GM23338 (cell line): ENCODE measurements around the gene OLIG3. TPM values are rescaled to one million over a fixed set of nuclear protein-coding genes. Genes with fewer than 3 reads are reported as not detected.

ENCODE experiments used
- ATAC-seq: fragments of 200-7000 bp; cut with Tn5 transposase; 3 replicates; pipeline ENCODE4 v1.9.1; 2020
- DNase-seq: peaks from one replicate; pipeline ENCODE4 v3.0.0-alpha.2; 2015; ENCODE audit warnings: low spot score
- H2AFZ ChIP-seq: fragments of 200-600 bp; sonication (generic); 2 replicates; pipeline ENCODE4 v1.8.0; 2016; ENCODE audit warnings: antibody characterized with exemption, mild to moderate bottlenecking, moderate library complexity
- H3F3A ChIP-seq: fragments of 200-600 bp; sonication (generic); replicated peaks from 2 replicates; pipeline ENCODE4 v1.8.0; 2017; ENCODE audit warnings: antibody characterized with exemption, mixed run types, low read depth
- H3K27ac ChIP-seq: fragments of 200-600 bp; sonication (generic); 2 replicates; pipeline ENCODE4 v1.6.1; 2016; ENCODE audit warnings: low read depth
- H3K27me3 ChIP-seq: fragments of 200-600 bp; sonication (generic); 2 replicates; pipeline ENCODE4 v1.8.0; 2016; ENCODE audit warnings: mild to moderate bottlenecking, mixed run types, moderate library complexity; ENCODE audit not compliant: insufficient read depth
- H3K36me3 ChIP-seq: fragments of 200-600 bp; sonication (generic); 2 replicates; pipeline ENCODE4 v1.8.0; 2016; ENCODE audit warnings: mild to moderate bottlenecking; ENCODE audit not compliant: insufficient read depth
- H3K4me1 ChIP-seq: fragments of 200-600 bp; sonication (generic); 2 replicates; pipeline ENCODE4 v1.8.0; 2016; ENCODE audit warnings: mild to moderate bottlenecking, moderate library complexity; ENCODE audit not compliant: insufficient read depth
- H3K4me2 ChIP-seq: fragments of 200-600 bp; sonication (generic); 2 replicates; pipeline ENCODE4 v1.7.1; 2017; ENCODE audit warnings: mixed run types
- H3K4me3 ChIP-seq: fragments of 200-600 bp; sonication (generic); 2 replicates; pipeline ENCODE4 v1.6.1; 2016; ENCODE audit warnings: mixed run types
- H3K79me2 ChIP-seq: fragments of 200-600 bp; sonication (generic); replicated peaks from 2 replicates; pipeline ENCODE4 v1.8.0; 2017; ENCODE audit warnings: mild to moderate bottlenecking; ENCODE audit not compliant: insufficient read depth
- H3K9me2 ChIP-seq: fragments of 200-600 bp; sonication (generic); 2 replicates; pipeline ENCODE4 v1.8.0; 2017; ENCODE audit not compliant: insufficient read depth
- H4K20me1 ChIP-seq: fragments of 200-600 bp; sonication (generic); replicated peaks from 2 replicates; pipeline ENCODE4 v1.8.0; 2017; ENCODE audit warnings: mild to moderate bottlenecking; ENCODE audit not compliant: insufficient read depth
- H3K27ac Mint-ChIP-seq: 2 replicates; pipeline ENCODE4 v1.8.0; 2020; ENCODE audit warnings: inconsistent platforms, mild to moderate bottlenecking, moderate library complexity, mixed read lengths
- H3K27me3 Mint-ChIP-seq: 3 replicates; pipeline ENCODE4 v1.8.0; 2022; ENCODE audit warnings: low read depth, mild to moderate bottlenecking, moderate library complexity, mixed read lengths, inconsistent platforms; ENCODE audit not compliant: insufficient read depth, poor library complexity
- H3K36me3 Mint-ChIP-seq: 3 replicates; pipeline ENCODE4 v1.8.0; 2021; ENCODE audit warnings: low read depth, mild to moderate bottlenecking, inconsistent platforms, moderate library complexity, mixed read lengths
- H3K4me1 Mint-ChIP-seq: 3 replicates; pipeline ENCODE4 v1.8.0; 2020; ENCODE audit warnings: mild to moderate bottlenecking, inconsistent platforms, mixed read lengths
- H3K4me3 Mint-ChIP-seq: 3 replicates; pipeline ENCODE4 v1.8.0; 2021; ENCODE audit warnings: moderate library complexity, mild to moderate bottlenecking, inconsistent platforms, mixed read lengths
- H3K9me3 Mint-ChIP-seq: 3 replicates; pipeline ENCODE4 v1.8.0; 2020; ENCODE audit warnings: moderate library complexity, mild to moderate bottlenecking, inconsistent platforms, mixed read lengths
- CREB1 ChIP-seq: fragments of 250-450 bp; sonication (Bioruptor Pico); IDR thresholded peaks from 2 replicates; pipeline ENCODE4 v1.5.0; 2020; ENCODE audit warnings: low read depth, mild to moderate bottlenecking, moderate library complexity
- EZH2 ChIP-seq: fragments of 200-600 bp; sonication (generic); IDR thresholded peaks from one replicate; pipeline ENCODE4 v1.8.0; 2017; ENCODE audit warnings: antibody characterized with exemption, mild to moderate bottlenecking, low read depth; ENCODE audit not compliant: unreplicated experiment
- EZH2phosphoT487 ChIP-seq: fragments of 200-600 bp; sonication (generic); IDR thresholded peaks from one replicate; pipeline ENCODE4 v1.8.1; 2018; ENCODE audit warnings: antibody characterized with exemption; ENCODE audit not compliant: unreplicated experiment
- STAT1 ChIP-seq: IDR thresholded peaks from one replicate; pipeline ENCODE4 v1.6.1; 2016; ENCODE audit warnings: antibody characterized with exemption; ENCODE audit not compliant: unreplicated experiment
- ZNF331 ChIP-seq: fragments of 250-450 bp; sonication (Bioruptor Pico); IDR thresholded peaks from 2 replicates; pipeline ENCODE4 v1.5.0; 2020; ENCODE audit warnings: low read depth, mild to moderate bottlenecking, moderate library complexity
- polyA plus RNA-seq: library from polyadenylated mRNA; unstranded; fragments of >200 nt; fragmentation: Nextera tagmentation; extraction: Ambion mirVana; gene quantifications from 2 replicates; pipeline ENCODE4 v1.2.1, GENCODE V29; 2016
- total RNA-seq: library from RNA; depleted of rRNA; stranded (reverse); fragments of >200 nt; shearing (Covaris generic); gene quantifications from 2 replicates; pipeline ENCODE4 v1.2.3, GENCODE V29; 2014

The OLIG3 gene
- total and polyA plus RNA-seq, 2 experiments from 2014 or later: 0.10 to 1.1 TPM

DNA sequence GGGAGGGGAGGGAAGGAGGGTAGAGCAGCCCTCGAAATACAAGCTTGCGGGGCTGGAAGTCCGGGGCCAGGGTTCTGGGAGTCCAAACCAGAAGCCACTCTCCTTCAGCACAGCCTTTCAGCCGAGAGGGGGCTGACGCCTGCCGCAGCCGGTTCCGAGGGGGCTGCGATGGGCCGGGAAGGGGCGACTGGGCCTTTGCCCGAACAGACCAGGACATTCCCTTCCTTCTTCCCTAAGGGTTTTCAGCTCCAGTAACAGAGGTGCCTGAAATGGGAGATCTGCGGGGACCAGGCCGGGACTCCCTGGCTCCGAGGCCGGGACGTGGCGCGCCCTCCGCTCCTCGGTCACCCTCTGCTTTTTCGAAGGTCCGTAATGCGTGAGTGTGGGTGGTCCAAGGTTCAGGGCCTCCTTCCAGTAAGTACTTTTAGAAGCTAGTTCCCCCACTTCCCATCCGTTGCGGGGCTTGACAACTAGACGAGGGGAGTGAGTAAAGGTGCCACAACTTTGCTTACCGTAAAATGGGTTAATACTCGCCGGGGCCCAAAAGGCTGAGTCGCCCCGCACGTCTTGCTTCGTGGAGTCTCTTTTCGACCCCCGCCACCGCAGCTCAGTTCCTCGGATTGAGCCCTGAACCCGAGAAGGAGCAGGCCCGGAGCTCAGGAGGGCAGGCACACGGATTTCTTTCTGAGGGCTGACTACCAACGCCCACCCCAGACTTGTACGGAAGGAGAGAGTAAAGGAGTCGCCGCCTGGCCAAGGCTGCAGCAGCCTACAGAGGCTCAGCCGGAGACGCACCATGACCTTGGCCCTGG lies 2.9 kb upstream of the OLIG3 start:
- peaks cover 8% of the 10 kb centered on the region; the same call in 1 of the 2 replicates for H3F3A ChIP-seq
- peak overlapping the region; percentile 96 for H3K4me2 ChIP-seq
- TF ChIP-seq STAT1: no peak
- TF ChIP-seq EZH2: peak; percentile 82
- H3K27me3 ChIP-seq: peaks cover 93% of the 10 kb centered on the region
- Mint-ChIP-seq H3K36me3 (no peaks in the 10 kb centered on the region; the same call in 2 of the 3 replicates), H3K27ac (no peak overlapping the region), H3K4me1 (peaks cover 46% of the 10 kb centered on the region), H3K27me3 (peaks cover 79% of the 10 kb centered on the region), H3K4me3 (peak overlapping the region; percentile 71), H3K9me3 (no peaks in the 10 kb centered on the region; the same call in 2 of the 3 replicates)
- peak overlapping the region; percentile 93 for H2AFZ ChIP-seq
- peak; percentile 42 for DNase-seq
- H3K4me3 ChIP-seq: peak overlapping the region; percentile 72
- peak; percentile 2 for ATAC-seq
- H3K79me2 ChIP-seq: no peaks in the 10 kb centered on the region
- H3K4me1 ChIP-seq: peaks cover 39% of the 10 kb centered on the region
- no peak overlapping the region for H3K27ac ChIP-seq
- H4K20me1 ChIP-seq: no peaks in the 10 kb centered on the region
- no peaks in the 10 kb centered on the region for H3K36me3 ChIP-seq
- H3K9me2 ChIP-seq: no peaks in the 10 kb centered on the region

DNA sequence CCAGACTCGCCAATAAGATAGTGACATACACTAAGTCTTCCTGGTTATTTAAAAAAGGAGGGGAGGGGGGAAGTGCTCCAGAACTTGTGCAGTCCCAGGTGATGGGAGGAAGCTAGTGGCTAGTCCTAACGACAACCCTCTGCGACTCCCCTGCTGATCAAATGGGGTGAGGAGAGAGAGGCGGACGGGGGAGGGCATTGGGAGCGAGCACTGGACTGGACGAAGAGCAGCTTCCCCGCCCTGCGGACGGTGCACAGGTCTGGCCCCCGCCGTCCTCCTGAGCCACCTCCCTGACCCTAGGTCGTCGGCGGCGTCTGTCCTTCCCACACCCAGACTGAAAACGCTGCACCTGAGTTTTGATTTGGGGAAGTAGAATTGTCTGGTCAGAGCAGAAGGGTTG lies 2.2 kb upstream of the OLIG3 start:
- H3K27me3 Mint-ChIP-seq: peaks cover 87% of the 10 kb centered on the region
- H3K9me3 Mint-ChIP-seq: no peaks in the 10 kb centered on the region; the same call in 2 of the 3 replicates
- DNase-seq: peak; percentile 69
- Histone ChIP-seq H3K4me1 (peaks cover 46% of the 10 kb centered on the region), H3K4me2 (peak overlapping the region; percentile 96), H3F3A (peaks cover 8% of the 10 kb centered on the region; the same call in 1 of the 2 replicates), H3K36me3 (no peaks in the 10 kb centered on the region), H3K27ac (no peak overlapping the region), H3K79me2 (no peaks in the 10 kb centered on the region), H3K27me3 (peaks cover 100% of the 10 kb centered on the region), H3K4me3 (peak overlapping the region; percentile 72), H3K9me2 (no peaks in the 10 kb centered on the region), H4K20me1 (no peaks in the 10 kb centered on the region), H2AFZ (peak overlapping the region; percentile 93)
- peak; percentile 10 for ATAC-seq
- peaks cover 53% of the 10 kb centered on the region for H3K4me1 Mint-ChIP-seq
- TF ChIP-seq EZH2 (peak; percentile 31), CREB1 (CRISPR knock-in tag) (no peak)
- no peaks in the 10 kb centered on the region; the same call in 2 of the 3 replicates for H3K36me3 Mint-ChIP-seq
- H3K4me3 Mint-ChIP-seq: peak overlapping the region; percentile 71
- no peak overlapping the region for H3K27ac Mint-ChIP-seq

DNA sequence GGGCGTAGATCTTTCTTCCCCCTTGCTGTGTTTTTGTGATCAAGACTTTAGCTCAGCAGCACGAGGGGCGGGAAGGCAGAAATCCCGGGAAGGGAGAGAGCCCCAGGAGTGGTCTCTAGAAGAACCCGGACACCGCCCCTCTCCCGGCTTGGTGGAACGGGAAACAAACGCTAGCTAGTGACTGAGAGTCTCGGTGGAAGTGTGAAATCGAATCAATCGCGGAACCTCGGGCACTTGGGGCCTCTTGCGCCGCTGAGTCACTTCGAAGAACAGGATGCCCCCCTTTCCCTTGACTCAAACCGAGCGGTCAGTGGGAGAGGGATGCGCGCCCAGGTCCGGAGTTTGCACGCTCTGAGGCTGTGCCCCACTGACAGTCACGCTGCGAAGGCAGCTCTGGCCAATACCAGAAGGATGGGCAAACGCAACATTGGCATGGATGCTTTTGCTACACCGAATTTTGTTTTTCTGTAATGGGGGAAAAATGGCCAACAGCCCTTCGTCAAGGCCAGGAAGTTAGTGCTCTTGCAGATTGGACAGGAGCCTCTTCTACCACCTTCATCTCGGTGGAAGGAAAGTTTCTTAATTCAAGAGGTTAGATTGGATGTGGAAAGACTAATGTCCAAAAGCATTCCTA lies 1.6 kb upstream of the OLIG3 start:
- peaks cover 59% of the 10 kb centered on the region for H3K4me1 Mint-ChIP-seq
- peaks cover 8% of the 10 kb centered on the region; the same call in 1 of the 2 replicates for H3F3A ChIP-seq
- H3K27me3 ChIP-seq: peaks cover 100% of the 10 kb centered on the region
- peak overlapping the region; percentile 72 for H3K4me3 ChIP-seq
- peak overlapping the region; percentile 71 for H3K4me3 Mint-ChIP-seq
- DNase-seq (peak; percentile 73), ATAC-seq (peak; percentile 5)
- H3K9me2 ChIP-seq: no peaks in the 10 kb centered on the region
- no peaks in the 10 kb centered on the region; the same call in 2 of the 3 replicates for H3K36me3 Mint-ChIP-seq
- H3K79me2 ChIP-seq: no peaks in the 10 kb centered on the region
- no peak overlapping the region for H3K27ac ChIP-seq
- H3K4me2 ChIP-seq: peak overlapping the region; percentile 96
- H4K20me1 ChIP-seq: no peaks in the 10 kb centered on the region
- no peaks in the 10 kb centered on the region; the same call in 2 of the 3 replicates for H3K9me3 Mint-ChIP-seq
- peaks cover 90% of the 10 kb centered on the region for H3K27me3 Mint-ChIP-seq
- H3K27ac Mint-ChIP-seq: no peak overlapping the region
- H2AFZ ChIP-seq: peak overlapping the region; percentile 93
- TF ChIP-seq STAT1 (no peak), EZH2phosphoT487 (peak; percentile 79), ZNF331 (no peak), EZH2 (peak; percentile 68)
- peaks cover 52% of the 10 kb centered on the region for H3K4me1 ChIP-seq
- H3K36me3 ChIP-seq: no peaks in the 10 kb centered on the region
